ENCODE results near the gene ABCB6. TPM values are rescaled to one million over a fixed set of nuclear protein-coding genes. Genes with fewer than 3 reads are reported as not detected.

ABCB6 gene
- total and polyA plus RNA-seq, 2 donors (not counting 1 experiment from before 2014, with no cell fraction given) = 12.5 to 49.5 TPM

DNA sequence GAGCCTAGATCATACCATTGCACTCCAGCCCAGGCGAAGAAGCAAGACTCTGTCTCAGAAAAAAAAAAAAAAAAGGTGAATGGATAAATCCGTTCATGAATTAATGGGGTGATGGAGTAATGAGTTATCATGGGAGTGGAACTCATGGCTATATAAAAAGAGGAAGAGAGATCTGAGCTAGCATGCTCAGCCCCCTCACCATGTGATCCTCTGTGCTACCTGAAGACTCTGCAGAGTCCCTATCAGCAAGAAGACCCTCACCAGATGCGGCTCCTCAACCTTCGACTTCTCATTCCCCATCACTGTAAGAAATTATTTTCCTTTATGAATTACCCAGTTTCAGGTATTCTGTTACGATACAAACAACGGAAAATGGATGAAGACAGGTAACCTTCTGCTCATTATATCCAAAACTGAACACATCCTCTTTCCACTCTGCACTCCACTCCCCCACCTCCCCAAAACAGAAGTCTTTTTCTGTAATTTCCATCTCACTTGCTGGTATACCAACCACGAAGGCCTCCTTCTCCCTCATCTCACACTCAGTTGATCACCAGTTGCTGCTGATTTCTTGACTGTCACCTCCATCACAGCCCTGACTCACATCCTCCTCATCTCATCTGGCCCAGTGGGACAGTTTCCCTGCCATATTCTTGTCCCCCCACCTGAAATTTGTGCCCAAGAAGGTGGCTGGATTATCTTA, 31.9 kb downstream of the ABCB6 start:
- no peak for DNase-seq (ENCODE audit: low read depth in 2 of 2)
- Histone ChIP-seq H3K27ac (ENCODE audit: insufficient read depth, low read length) (no peak overlapping the region), H2AFZ (ENCODE audit: low read length) (no peak overlapping the region), H3K4me3 (replicated peaks in 1 of 4; ENCODE audit: control extremely low read depth in 1 of 4, insufficient read depth in 1 of 4, low read depth in 3 of 4, low read length in 4 of 4) (no peak overlapping the region), H4K20me1 (ENCODE audit: control insufficient read depth, extremely low read depth, insufficient read depth, low read length) (no peaks in the 10 kb centered on the region), H3K79me2 (ENCODE audit: control insufficient read depth, insufficient read depth, low read length) (no peaks in the 10 kb centered on the region), H3K9me3 (ENCODE audit: control insufficient read depth, insufficient read depth, low read depth, low read length) (no peaks in the 10 kb centered on the region), H3K36me3 (ENCODE audit: control insufficient read depth, insufficient read depth, low read length) (peaks cover 7% of the 10 kb centered on the region), H3K4me2 (ENCODE audit: extremely low read depth, insufficient read depth, low read length) (no peak overlapping the region), H3K9ac (ENCODE audit: insufficient read depth, low read length) (no peak overlapping the region), H3K27me3 (ENCODE audit: control insufficient read depth, insufficient read depth, low read length) (no peaks in the 10 kb centered on the region), H3K4me1 (ENCODE audit: control insufficient read depth, extremely low read depth, insufficient read depth, low read length) (no peaks in the 10 kb centered on the region)
- TF ChIP-seq, protein P1, sequence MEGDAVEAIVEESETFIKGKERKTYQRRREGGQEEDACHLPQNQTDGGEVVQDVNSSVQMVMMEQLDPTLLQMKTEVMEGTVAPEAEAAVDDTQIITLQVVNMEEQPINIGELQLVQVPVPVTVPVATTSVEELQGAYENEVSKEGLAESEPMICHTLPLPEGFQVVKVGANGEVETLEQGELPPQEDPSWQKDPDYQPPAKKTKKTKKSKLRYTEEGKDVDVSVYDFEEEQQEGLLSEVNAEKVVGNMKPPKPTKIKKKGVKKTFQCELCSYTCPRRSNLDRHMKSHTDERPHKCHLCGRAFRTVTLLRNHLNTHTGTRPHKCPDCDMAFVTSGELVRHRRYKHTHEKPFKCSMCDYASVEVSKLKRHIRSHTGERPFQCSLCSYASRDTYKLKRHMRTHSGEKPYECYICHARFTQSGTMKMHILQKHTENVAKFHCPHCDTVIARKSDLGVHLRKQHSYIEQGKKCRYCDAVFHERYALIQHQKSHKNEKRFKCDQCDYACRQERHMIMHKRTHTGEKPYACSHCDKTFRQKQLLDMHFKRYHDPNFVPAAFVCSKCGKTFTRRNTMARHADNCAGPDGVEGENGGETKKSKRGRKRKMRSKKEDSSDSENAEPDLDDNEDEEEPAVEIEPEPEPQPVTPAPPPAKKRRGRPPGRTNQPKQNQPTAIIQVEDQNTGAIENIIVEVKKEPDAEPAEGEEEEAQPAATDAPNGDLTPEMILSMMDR (conservative IDR thresholded peaks at IDR 0.05 in 1 of 2, IDR thresholded peaks at IDR 0.05 in 1 of 2; ENCODE audit: low read depth in 1 of 2, low read length in 2 of 2) = no peak
- TF ChIP-seq EZH2 (IDR thresholded peaks at IDR 0.05; ENCODE audit: low read length, missing control alignments) = no peak

DNA sequence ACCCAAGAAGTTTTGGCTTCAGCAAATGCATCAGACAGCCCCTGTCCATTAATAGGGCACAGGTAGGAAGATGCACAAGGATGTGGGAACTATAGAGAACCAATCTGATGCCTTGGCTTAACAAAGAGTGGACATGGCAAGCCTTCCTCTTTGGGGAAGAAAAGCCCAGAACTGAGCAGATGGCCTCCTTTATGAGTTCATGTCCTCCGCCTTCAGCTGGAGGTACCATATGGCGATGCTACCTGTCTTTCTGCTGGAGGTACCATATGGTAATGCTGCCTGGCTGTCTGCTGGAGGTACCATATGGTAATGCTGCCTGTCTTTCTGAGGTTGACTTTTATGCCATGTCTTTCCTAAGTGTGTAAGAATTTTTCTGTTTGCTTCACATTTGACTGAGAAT, 34.6 kb downstream of the ABCB6 start:
- Histone ChIP-seq H3K4me2 (ENCODE audit: extremely low read depth, insufficient read depth, low read length) (no peak overlapping the region), H4K20me1 (ENCODE audit: control insufficient read depth, extremely low read depth, insufficient read depth, low read length) (no peaks in the 10 kb centered on the region), H3K4me1 (ENCODE audit: control insufficient read depth, extremely low read depth, insufficient read depth, low read length) (peaks cover 4% of the 10 kb centered on the region), H3K9me3 (ENCODE audit: control insufficient read depth, insufficient read depth, low read depth, low read length) (no peaks in the 10 kb centered on the region), H3K79me2 (ENCODE audit: control insufficient read depth, insufficient read depth, low read length) (peaks cover 6% of the 10 kb centered on the region), H3K9ac (ENCODE audit: insufficient read depth, low read length) (no peak overlapping the region), H3K4me3 (replicated peaks in 1 of 4; ENCODE audit: control extremely low read depth in 1 of 4, insufficient read depth in 1 of 4, low read depth in 3 of 4, low read length in 4 of 4) (no peak overlapping the region), H2AFZ (ENCODE audit: low read length) (no peak overlapping the region), H3K27ac (ENCODE audit: insufficient read depth, low read length) (no peak overlapping the region), H3K36me3 (ENCODE audit: control insufficient read depth, insufficient read depth, low read length) (peaks cover 12% of the 10 kb centered on the region), H3K27me3 (ENCODE audit: control insufficient read depth, insufficient read depth, low read length) (no peaks in the 10 kb centered on the region)
- no peak for DNase-seq (ENCODE audit: low read depth in 2 of 2)
- TF ChIP-seq EZH2 (IDR thresholded peaks at IDR 0.05; ENCODE audit: low read length, missing control alignments) = no peak

GRCh38 chr2:219183151-219183772, 35.5 kb downstream of the ABCB6 start:
- Histone ChIP-seq H3K36me3 (ENCODE audit: control insufficient read depth, insufficient read depth, low read length) (peaks cover 12% of the 10 kb centered on the region), H3K4me1 (ENCODE audit: control insufficient read depth, extremely low read depth, insufficient read depth, low read length) (peaks cover 7% of the 10 kb centered on the region), H3K4me2 (ENCODE audit: extremely low read depth, insufficient read depth, low read length) (no peak overlapping the region), H2AFZ (ENCODE audit: low read length) (no peak overlapping the region), H3K9me3 (ENCODE audit: control insufficient read depth, insufficient read depth, low read depth, low read length) (no peaks in the 10 kb centered on the region), H4K20me1 (ENCODE audit: control insufficient read depth, extremely low read depth, insufficient read depth, low read length) (no peaks in the 10 kb centered on the region), H3K4me3 (replicated peaks in 1 of 4; ENCODE audit: control extremely low read depth in 1 of 4, insufficient read depth in 1 of 4, low read depth in 3 of 4, low read length in 4 of 4) (no peak overlapping the region), H3K9ac (ENCODE audit: insufficient read depth, low read length) (no peak overlapping the region), H3K27ac (ENCODE audit: insufficient read depth, low read length) (no peak overlapping the region), H3K79me2 (ENCODE audit: control insufficient read depth, insufficient read depth, low read length) (peaks cover 12% of the 10 kb centered on the region), H3K27me3 (ENCODE audit: control insufficient read depth, insufficient read depth, low read length) (no peaks in the 10 kb centered on the region)
- TF ChIP-seq, protein P1 (conservative IDR thresholded peaks at IDR 0.05 in 1 of 2, IDR thresholded peaks at IDR 0.05 in 1 of 2; ENCODE audit: low read depth in 1 of 2, low read length in 2 of 2) = no peak
- TF ChIP-seq EZH2 (IDR thresholded peaks at IDR 0.05; ENCODE audit: low read length, missing control alignments) = no peak
- no peak for DNase-seq (ENCODE audit: low read depth in 2 of 2)

Measured in fibroblast of lung (primary cell).